Measurements from ENCODE around the gene WDR90.
A peak's percentile ranks its signal among the peaks of the same experiment; 100 is the strongest.
"Not testable (repeated sequence)": the region's sequence is repeated elsewhere in the genome, so short reads cannot be mapped to it uniquely, and the experiment has no call there.

WDR90 gene

DNA sequence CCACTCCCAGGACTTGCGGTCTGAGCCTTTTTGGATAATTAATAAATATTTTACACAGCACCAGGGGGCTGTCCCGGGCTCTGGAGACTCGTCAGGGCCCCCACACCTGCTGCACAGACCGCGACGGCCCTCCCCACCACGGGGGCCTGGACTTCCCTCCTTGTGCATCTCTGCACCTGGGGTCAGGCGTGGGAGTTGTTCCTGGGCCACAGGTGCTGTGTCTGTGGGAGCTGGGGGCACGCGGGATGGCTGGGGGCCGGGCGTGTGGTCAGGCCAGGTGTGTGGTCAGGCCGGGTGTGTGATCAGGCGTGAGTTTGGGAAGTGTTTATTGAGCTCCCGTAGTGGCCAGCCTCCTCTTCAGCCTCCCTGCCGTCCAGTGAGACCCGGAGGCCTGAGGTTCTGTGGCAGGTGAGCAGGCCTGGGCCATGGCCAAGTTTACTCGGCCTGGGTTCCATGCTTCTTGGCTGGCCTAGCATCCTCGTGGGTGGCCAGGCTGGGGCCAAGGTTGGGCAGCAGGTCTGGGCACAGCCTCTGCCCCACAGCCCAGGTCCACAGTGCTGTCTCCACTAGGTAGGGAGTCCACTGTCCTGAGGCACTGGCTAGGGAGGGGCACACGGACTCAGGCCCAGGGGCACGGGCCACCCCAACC is 29.2 kb downstream of the WDR90 start:
- DNase-seq: no peak

GRCh38 chr16:678858-679813 is 30.0 kb downstream of the WDR90 start:
- peak; percentile 26 for DNase-seq

GRCh38 chr16:679814-680624 is 30.9 kb downstream of the WDR90 start, which contains the start of gene STUB1:
Gene STUB1, plus strand, starts transcription at chr16:680410. Its CDS starts 116 bp downstream, at chr16:680526.
- DNase-seq: peak; percentile 65

- DNase-seq: no peak
These were observed 31.4 kb downstream of the WDR90 start for GRCh38 chr16:680625-680945.

- DNase-seq: no peak
These were observed 32.0 kb downstream of the WDR90 start for GRCh38 chr16:680967-681745.

DNA sequence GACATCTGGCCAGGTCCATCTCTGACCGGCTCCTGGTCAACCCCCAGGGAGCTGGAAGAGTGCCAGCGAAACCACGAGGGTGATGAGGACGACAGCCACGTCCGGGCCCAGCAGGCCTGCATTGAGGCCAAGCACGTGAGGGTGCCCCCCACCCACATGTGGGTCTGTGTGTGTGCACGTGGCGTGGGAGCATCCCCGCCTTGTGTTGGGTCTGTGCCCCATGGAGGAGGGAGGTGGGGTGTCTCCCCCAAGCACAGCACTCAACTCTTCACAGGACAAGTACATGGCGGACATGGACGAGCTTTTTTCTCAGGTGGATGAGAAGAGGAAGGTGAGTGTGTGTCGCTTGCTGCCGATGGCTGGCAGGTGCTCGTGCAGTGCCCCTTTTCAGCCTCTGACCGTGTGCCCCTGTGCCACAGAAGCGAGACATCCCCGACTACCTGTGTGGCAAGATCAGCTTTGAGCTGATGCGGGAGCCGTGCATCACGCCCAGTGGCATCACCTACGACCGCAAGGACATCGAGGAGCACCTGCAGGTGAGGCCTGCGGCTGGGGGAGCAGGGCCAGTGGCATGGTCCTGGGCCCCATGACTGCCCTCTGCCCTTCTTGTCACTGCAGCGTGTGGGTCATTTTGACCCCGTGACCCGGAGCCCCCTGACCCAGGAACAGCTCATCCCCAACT is 32.7 kb downstream of the WDR90 start:
- no peak for DNase-seq

DNA sequence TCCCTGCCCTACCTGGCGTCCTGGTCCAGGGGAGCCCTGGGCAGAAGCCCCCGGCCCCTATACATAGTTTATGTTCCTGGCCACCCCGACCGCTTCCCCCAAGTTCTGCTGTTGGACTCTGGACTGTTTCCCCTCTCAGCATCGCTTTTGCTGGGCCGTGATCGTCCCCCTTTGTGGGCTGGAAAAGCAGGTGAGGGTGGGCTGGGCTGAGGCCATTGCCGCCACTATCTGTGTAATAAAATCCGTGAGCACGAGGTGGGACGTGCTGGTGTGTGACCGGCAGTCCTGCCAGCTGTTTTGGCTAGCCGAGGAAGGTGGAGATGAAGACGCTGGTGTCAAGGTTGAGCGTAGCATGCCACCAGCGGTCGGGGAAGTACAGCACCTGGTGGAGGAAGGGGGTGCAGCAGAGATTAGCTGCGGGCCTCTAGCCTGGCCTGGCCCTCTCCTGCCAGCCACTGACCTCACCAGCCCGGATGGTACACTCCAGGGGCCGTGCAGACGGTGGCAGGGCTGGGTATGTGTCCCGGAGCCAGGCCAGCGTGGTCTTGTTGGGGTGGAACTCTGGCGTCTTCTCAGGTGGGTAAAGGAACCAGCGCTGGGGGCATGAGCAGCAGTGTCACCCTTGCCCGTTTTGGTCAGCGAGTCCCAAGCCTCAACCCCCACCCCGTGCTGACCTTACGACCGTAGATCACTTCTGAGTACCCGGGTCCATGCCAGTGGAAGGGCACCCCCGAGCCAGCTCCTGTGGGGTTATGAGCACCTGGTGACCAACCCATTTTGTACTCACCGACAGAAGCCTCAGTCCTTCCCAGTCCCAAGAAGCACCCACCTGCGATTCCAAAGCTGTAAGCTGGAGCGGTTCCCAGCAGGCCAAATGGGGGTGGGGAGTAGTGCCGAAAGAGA is 33.6 kb downstream of the WDR90 start:
- no peak for DNase-seq

DNA sequence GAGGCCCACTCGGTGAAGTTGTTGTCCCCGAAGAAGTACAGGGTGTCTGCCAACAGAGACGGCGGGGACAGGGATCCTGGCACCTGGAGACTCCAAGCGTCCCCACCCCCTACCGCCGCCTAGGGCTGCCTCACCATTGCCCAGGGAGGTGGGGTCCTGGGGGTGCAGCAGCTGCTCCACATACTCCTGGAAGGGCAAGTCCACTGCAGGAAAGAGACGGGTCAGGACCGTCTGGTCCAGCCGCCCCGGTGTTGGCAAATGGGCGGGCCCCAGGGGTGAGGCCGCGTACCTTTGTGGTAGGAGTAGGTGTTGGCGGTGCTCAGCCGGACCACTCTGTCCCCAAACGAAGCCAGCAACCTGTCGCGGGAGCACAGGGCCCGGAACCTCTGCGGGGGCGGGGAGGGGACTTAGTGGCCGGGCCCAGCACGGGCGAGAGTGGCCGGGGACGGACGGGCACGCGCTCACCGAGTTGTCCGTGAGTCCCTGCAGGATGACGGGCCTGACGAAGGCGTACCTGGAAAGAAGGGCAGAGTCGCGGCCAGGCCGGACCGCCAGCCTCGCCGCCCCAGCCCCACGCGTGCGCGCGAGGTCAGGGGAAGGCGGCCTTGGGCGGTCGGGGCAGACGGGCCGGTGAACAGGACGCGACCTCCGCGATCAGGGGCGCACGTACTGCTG is 34.4 kb downstream of the WDR90 start:
- DNase-seq: no peak

GRCh38 chr16:684071-684794 is 35.1 kb downstream of the WDR90 start, which contains the start of gene JMJD8:
Gene JMJD8, minus strand, starts transcription at chr16:684334. Its CDS starts 15 bp downstream, at chr16:684319.
- peak; percentile 51 for DNase-seq

- peak; percentile 78 for DNase-seq
These were observed 36.0 kb downstream of the WDR90 start for GRCh38 chr16:684961-685696.

- peak; percentile 32 for DNase-seq
These were observed 36.8 kb downstream of the WDR90 start for GRCh38 chr16:685967-686366.

- no peak for DNase-seq
These were observed 37.5 kb downstream of the WDR90 start for GRCh38 chr16:686459-687260.

DNA sequence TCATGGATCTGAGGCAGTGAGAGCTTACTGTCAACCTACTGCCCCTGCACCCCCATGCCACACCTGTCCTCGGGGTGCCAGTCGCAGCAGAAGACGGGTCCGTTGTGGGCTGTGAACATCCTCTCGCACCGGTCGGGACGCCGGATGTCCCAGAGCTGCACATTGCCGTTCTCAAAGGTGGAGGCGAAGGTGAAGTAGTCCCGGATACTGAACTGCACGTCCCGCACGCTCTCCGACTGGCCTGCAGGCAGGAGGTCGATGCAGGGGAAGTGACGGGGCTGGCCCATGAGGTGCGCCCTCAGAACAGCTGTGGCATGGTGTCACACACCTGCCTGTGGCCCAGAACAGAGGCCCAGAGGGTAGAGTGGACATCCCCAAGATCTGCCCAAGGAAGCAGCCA is 38.3 kb downstream of the WDR90 start:
- no peak for DNase-seq

GRCh38 chr16:689175-689897 is 40.2 kb downstream of the WDR90 start:
- no peak for DNase-seq

- DNase-seq: not testable (repeated sequence)
These were observed 42.1 kb downstream of the WDR90 start for GRCh38 chr16:691242-691641.

- DNase-seq: no peak
These were observed 43.4 kb downstream of the WDR90 start for GRCh38 chr16:692356-693108.

Measured in NCI-H2029 treated with DMSO at 0.1 percent for 48 hours (cell line).